Keratinocyte (primary cell): ENCODE measurements around the gene UBE2N. TPM values are rescaled to one million over a fixed set of nuclear protein-coding genes. Genes with fewer than 3 reads are reported as not detected.
"Not testable (repeated sequence)": the region's sequence is repeated elsewhere in the genome, so short reads cannot be mapped to it uniquely, and the experiment has no call there.

ENCODE experiments used
- DNase-seq: peaks from one replicate; pipeline ENCODE4 v3.0.0-alpha.2; 2011; ENCODE audit warnings: low read depth, missing footprints, low spot score
- FAIRE-seq: peaks from 2 replicates; lab custom pipeline; 2011; peaks lifted over from hg19 to GRCh38; lab: Jason Lieb, UNC
- H2AFZ ChIP-seq: 2 replicates; pipeline ENCODE4 v1.6.0; 2012; ENCODE audit warnings: low read length, control low read depth, inconsistent platforms; ENCODE audit not compliant: control insufficient read depth
- H3K27ac ChIP-seq: 2 replicates; pipeline ENCODE4 v1.5.1; 2011; ENCODE audit warnings: low read length; ENCODE audit not compliant: control insufficient read depth, insufficient read depth
- H3K27me3 ChIP-seq: 3 replicates; pipeline ENCODE4 v1.6.0; 2011; ENCODE audit warnings: low read length; ENCODE audit not compliant: control insufficient read depth, insufficient read depth; ENCODE audit errors: extremely low read depth
- H3K36me3 ChIP-seq, 2 experiments: 2 replicates in 1 of 2; 3 replicates in 1 of 2; pipeline ENCODE4 v1.5.1; 2011; ENCODE audit warnings: low read length in 2 of 2, mild to moderate bottlenecking in 1 of 2; ENCODE audit not compliant: control insufficient read depth in 2 of 2, insufficient read depth in 2 of 2; ENCODE audit errors: extremely low read depth in 1 of 2
- H3K4me1 ChIP-seq: 3 replicates; pipeline ENCODE4 v1.5.1; 2011; ENCODE audit warnings: low read length; ENCODE audit not compliant: control insufficient read depth, insufficient read depth; ENCODE audit errors: extremely low read depth
- H3K4me2 ChIP-seq: 3 replicates; pipeline ENCODE4 v1.6.0; 2011; ENCODE audit warnings: low read depth, low read length; ENCODE audit not compliant: control insufficient read depth, insufficient read depth; ENCODE audit errors: extremely low read depth
- H3K4me3 ChIP-seq, 3 experiments: fragments of 200-600 bp in 1 of 3; sonication (generic) in 1 of 3; 2 replicates in 2 of 3; 3 replicates in 1 of 3; pipeline ENCODE4 v1.5.1; 2011 to 2016; ENCODE audit warnings: low read length in 3 of 3, mild to moderate bottlenecking in 3 of 3, control low read depth in 2 of 3, inconsistent platforms in 1 of 3, low read depth in 1 of 3, mixed read lengths in 1 of 3, mixed run types in 1 of 3, moderate library complexity in 1 of 3; ENCODE audit not compliant: control insufficient read depth in 2 of 3, insufficient read depth in 2 of 3; ENCODE audit errors: extremely low read depth in 1 of 3
- H3K79me2 ChIP-seq: 2 replicates; pipeline ENCODE4 v1.6.0; 2012; ENCODE audit warnings: low read length; ENCODE audit not compliant: control insufficient read depth, insufficient read depth
- H3K9ac ChIP-seq: 3 replicates; pipeline ENCODE4 v1.6.0; 2011; ENCODE audit warnings: low read length; ENCODE audit not compliant: control insufficient read depth, insufficient read depth; ENCODE audit errors: extremely low read depth
- H3K9me1 ChIP-seq: 3 replicates; pipeline ENCODE4 v1.6.0; 2011; ENCODE audit warnings: low read length; ENCODE audit not compliant: control insufficient read depth, insufficient read depth; ENCODE audit errors: extremely low read depth
- H3K9me3 ChIP-seq: 2 replicates; pipeline ENCODE4 v1.5.1; 2012; ENCODE audit warnings: low read depth, low read length; ENCODE audit not compliant: control insufficient read depth
- H4K20me1 ChIP-seq: 3 replicates; pipeline ENCODE4 v1.6.0; 2011; ENCODE audit warnings: low read length; ENCODE audit not compliant: control insufficient read depth, insufficient read depth; ENCODE audit errors: extremely low read depth
- EZH2 ChIP-seq: IDR thresholded peaks from one replicate; pipeline ENCODE4 v1.6.1; 2012; ENCODE audit warnings: inconsistent platforms, mild to moderate bottlenecking, low read length, moderate library complexity
- dilution Hi-C: fragments of 300-500 bp; cut with MboI; formaldehyde crosslinking; loops from one replicate; pipeline ENCODE4 v1.7.0; 2020; ENCODE audit warnings: low sequenced_read_pairs; ENCODE audit not compliant: extremely low pct_ligation_motif_present
- polyA plus RNA-seq, 5 experiments: library from polyadenylated mRNA; depleted of rRNA in 3 of 5; stranded (reverse) in 3 of 5; stranded (forward) in 1 of 5; unstranded in 1 of 5; fragments of >200 nt; gene quantifications; 1 replicate in 1 of 5; 2 replicates in 3 of 5; 3 replicates in 1 of 5; pipeline versions ENCODE4 v1.2.1 to v1.2.3, GENCODE V29; 2011 to 2012; ENCODE audit warnings: missing spikeins in 2 of 5, low read depth in 1 of 5, low replicate concordance in 1 of 5
- TF ChIP-seq, protein P1 (sequence below), 3 experiments: IDR thresholded peaks in 1 of 3; conservative IDR thresholded peaks in 1 of 3; optimal IDR thresholded peaks in 1 of 3; 2 replicates in 2 of 3; 3 replicates in 1 of 3; pipeline versions ENCODE3 to v1.5.1; 2011; ENCODE audit warnings: low read length in 3 of 3, mild to moderate bottlenecking in 3 of 3, moderate library complexity in 2 of 3, control low read depth in 1 of 3, inconsistent platforms in 1 of 3; ENCODE audit not compliant: insufficient read depth in 2 of 3; ENCODE audit errors: extremely low read depth in 1 of 3

The UBE2N gene
- polyA plus RNA-seq, 1 donor (not counting 4 experiments of a cell fraction or from before 2014, with no cell fraction given) = 218 TPM

DNA sequence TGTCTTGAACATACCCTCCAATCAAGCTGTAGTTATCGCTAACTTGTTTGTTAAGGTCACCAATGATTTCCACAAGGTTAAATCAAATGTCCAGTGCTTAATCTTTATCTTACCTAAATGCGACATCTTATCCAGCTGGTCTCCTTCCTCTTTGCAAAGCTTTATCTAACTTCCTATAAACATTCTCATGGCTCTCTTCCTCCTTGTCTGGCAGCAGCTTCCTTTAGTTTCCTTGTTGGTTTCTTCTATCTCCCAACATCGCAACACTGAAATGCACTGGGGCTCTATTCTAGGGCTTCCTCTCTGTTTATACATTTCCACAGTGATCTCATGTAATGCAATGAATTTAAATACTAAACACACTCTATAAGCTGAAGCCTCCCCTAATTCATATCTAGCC lies 28.7 kb downstream of the UBE2N start:
- Histone ChIP-seq H2AFZ (no peak overlapping the region), H3K36me3 (peaks cover 0 to 2% of the 10 kb centered on the region in 2 experiments), H3K9me3 (no peaks in the 10 kb centered on the region), H3K9me1 (no peaks in the 10 kb centered on the region), H3K79me2 (peaks cover 73% of the 10 kb centered on the region), H3K4me2 (peak overlapping the region; percentile 62), H3K4me3 (no peak overlapping the region), H3K27me3 (no peaks in the 10 kb centered on the region), H3K4me1 (peaks cover 13% of the 10 kb centered on the region), H4K20me1 (peaks cover 3% of the 10 kb centered on the region), H3K27ac (no peak overlapping the region), H3K9ac (no peak overlapping the region)
- TF ChIP-seq EZH2 = no peak
- TF ChIP-seq, protein P1, sequence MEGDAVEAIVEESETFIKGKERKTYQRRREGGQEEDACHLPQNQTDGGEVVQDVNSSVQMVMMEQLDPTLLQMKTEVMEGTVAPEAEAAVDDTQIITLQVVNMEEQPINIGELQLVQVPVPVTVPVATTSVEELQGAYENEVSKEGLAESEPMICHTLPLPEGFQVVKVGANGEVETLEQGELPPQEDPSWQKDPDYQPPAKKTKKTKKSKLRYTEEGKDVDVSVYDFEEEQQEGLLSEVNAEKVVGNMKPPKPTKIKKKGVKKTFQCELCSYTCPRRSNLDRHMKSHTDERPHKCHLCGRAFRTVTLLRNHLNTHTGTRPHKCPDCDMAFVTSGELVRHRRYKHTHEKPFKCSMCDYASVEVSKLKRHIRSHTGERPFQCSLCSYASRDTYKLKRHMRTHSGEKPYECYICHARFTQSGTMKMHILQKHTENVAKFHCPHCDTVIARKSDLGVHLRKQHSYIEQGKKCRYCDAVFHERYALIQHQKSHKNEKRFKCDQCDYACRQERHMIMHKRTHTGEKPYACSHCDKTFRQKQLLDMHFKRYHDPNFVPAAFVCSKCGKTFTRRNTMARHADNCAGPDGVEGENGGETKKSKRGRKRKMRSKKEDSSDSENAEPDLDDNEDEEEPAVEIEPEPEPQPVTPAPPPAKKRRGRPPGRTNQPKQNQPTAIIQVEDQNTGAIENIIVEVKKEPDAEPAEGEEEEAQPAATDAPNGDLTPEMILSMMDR (optimal IDR thresholded peaks at IDR 0.05 in 1 of 3, IDR thresholded peaks at IDR 0.05 in 1 of 3, conservative IDR thresholded peaks at IDR 0.05 in 1 of 3; ENCODE audit: extremely low read depth in 1 of 3, insufficient read depth in 2 of 3, low read length in 3 of 3) = no peak
- no peak for DNase-seq
- FAIRE-seq = peak; percentile 49
- dilution Hi-C loops = no loop called here

DNA sequence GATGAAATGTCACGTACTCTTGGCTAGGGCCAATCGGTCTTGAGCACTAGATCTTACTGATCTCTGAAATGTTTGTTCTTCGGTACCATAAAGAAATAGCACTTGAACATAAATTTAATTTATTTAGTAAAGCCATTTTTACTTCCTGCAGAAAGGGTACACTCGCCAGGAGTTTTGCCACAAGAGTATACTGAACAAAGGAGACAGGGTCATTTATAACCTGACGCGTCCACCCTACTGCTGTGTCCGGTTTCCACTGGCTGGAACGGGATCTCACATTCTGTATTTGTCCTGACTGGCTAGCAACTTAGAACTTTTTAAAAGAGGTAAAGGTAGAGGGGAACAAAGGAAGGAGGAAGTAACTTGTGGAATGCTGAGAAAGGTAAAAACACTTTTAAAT lies 29.4 kb downstream of the UBE2N start:
- H3K4me2 ChIP-seq, H3K4me3 ChIP-seq, dilution Hi-C loops, FAIRE-seq, H3K9me3 ChIP-seq, H3K9me1 ChIP-seq, H3K36me3 ChIP-seq, H3K27ac ChIP-seq, H4K20me1 ChIP-seq, H2AFZ ChIP-seq, DNase-seq, H3K27me3 ChIP-seq, H3K9ac ChIP-seq: not testable (repeated sequence)
- Histone ChIP-seq H3K4me1 (peaks cover 13% of the 10 kb centered on the region), H3K79me2 (peaks cover 66% of the 10 kb centered on the region)

DNA sequence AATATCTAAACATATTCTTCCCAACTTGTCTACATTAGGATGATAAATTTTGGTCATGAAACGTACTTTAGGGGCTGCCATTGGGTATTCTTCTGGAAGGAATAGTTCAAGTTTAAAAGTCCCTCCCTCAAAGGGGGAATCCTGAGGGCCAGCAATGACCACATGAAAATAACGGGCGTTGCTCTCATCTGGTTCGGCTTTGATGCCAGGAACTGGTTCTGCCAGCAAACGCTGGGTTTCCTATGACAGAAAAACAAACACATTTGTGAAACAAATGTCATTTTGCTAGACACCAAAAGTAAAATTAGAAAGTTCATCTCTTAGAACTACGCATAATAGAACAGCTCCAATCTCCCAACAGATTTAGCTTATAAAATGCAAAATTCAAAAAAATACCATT lies 30.7 kb downstream of the UBE2N start:
- H2AFZ ChIP-seq, H3K9me1 ChIP-seq, H3K27me3 ChIP-seq, H4K20me1 ChIP-seq, DNase-seq, H3K36me3 ChIP-seq, H3K4me3 ChIP-seq, H3K4me2 ChIP-seq, dilution Hi-C loops, FAIRE-seq, H3K9me3 ChIP-seq, H3K9ac ChIP-seq, H3K27ac ChIP-seq: not testable (repeated sequence)
- Histone ChIP-seq H3K79me2 (peaks cover 53% of the 10 kb centered on the region), H3K4me1 (peaks cover 13% of the 10 kb centered on the region)

GRCh38 chr12:93409343-93410187 lies 32.2 kb downstream of the UBE2N start:
- H2AFZ ChIP-seq, H3K36me3 ChIP-seq, dilution Hi-C loops, H4K20me1 ChIP-seq, H3K4me3 ChIP-seq, H3K9me1 ChIP-seq, H3K27ac ChIP-seq, H3K9me3 ChIP-seq, DNase-seq, FAIRE-seq, H3K9ac ChIP-seq, H3K27me3 ChIP-seq, H3K4me2 ChIP-seq: not testable (repeated sequence)
- peaks cover 38% of the 10 kb centered on the region for H3K79me2 ChIP-seq
- peaks cover 13% of the 10 kb centered on the region for H3K4me1 ChIP-seq
